ENCODE results near the gene CHN1. TPM values are rescaled to one million over a fixed set of nuclear protein-coding genes. Genes with fewer than 3 reads are reported as not detected.
A peak's percentile ranks its signal among the peaks of the same experiment; 100 is the strongest.

The CHN1 gene
- total RNA-seq, 1 donor from 2014 or later = 32.7 TPM

DNA sequence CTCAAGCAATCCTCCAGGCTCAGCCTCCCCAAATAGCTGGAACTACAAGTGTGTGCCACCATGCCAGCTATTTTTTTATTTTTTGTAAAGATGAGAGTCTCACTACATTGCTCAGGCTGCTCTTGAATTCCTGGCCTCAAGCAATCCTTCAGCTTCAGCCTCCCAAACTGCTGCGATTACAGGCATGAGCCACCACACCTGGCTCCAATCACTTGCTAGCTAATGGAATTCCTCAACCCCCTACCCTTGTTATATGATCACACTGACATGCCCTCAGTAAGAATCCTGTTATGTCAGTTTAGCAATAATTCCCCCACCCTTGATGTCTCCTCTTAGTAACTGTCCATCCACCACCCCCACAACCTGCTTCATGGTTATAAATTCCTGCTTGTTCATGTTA, 12.3 kb downstream of the CHN1 start:
- peaks cover 34% of the 10 kb centered on the region for H3K4me1 Mint-ChIP-seq
- no peak overlapping the region for H3K4me3 Mint-ChIP-seq
- no peaks in the 10 kb centered on the region for H3K27me3 Mint-ChIP-seq (ENCODE audit: low read depth)
- no peaks in the 10 kb centered on the region for H3K9me3 Mint-ChIP-seq
- H3K27ac Mint-ChIP-seq = no peak overlapping the region
- TF ChIP-seq, protein P1, sequence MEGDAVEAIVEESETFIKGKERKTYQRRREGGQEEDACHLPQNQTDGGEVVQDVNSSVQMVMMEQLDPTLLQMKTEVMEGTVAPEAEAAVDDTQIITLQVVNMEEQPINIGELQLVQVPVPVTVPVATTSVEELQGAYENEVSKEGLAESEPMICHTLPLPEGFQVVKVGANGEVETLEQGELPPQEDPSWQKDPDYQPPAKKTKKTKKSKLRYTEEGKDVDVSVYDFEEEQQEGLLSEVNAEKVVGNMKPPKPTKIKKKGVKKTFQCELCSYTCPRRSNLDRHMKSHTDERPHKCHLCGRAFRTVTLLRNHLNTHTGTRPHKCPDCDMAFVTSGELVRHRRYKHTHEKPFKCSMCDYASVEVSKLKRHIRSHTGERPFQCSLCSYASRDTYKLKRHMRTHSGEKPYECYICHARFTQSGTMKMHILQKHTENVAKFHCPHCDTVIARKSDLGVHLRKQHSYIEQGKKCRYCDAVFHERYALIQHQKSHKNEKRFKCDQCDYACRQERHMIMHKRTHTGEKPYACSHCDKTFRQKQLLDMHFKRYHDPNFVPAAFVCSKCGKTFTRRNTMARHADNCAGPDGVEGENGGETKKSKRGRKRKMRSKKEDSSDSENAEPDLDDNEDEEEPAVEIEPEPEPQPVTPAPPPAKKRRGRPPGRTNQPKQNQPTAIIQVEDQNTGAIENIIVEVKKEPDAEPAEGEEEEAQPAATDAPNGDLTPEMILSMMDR (IDR thresholded peaks at IDR 0.05; ENCODE audit: unreplicated experiment) = no peak
- no peaks in the 10 kb centered on the region for H3K36me3 Mint-ChIP-seq
- DNase-seq (ENCODE audit: low spot score in 2 of 2, unreplicated experiment in 2 of 2) = no peak

DNA sequence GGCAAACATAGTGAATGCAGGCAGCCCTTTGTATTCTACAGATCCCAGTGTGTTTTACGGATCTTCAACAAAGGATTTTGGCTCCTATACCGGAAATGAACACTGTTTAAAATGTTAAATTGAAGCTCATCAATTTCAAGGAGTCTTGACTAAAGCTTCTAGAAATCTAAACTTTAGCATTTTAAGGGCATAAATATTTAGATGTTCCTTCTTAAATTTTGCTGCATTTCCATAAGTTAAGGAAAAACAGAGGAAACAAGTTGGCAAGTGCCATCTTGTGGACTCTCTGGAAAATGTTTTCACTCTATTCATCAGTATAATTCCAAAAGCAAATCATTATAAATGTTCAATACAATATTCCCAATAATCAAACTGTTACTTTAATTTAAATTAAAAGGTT, 19.6 kb downstream of the CHN1 start:
- TF ChIP-seq, protein P1 (IDR thresholded peaks at IDR 0.05; ENCODE audit: unreplicated experiment) = peak; percentile 47
- Mint-ChIP-seq H3K4me1 (peaks cover 16% of the 10 kb centered on the region), H3K27me3 (ENCODE audit: low read depth) (no peaks in the 10 kb centered on the region), H3K9me3 (no peaks in the 10 kb centered on the region), H3K27ac (no peak overlapping the region), H3K36me3 (no peaks in the 10 kb centered on the region), H3K4me3 (no peak overlapping the region)
- no peak for DNase-seq (ENCODE audit: low spot score in 2 of 2, unreplicated experiment in 2 of 2)

DNA sequence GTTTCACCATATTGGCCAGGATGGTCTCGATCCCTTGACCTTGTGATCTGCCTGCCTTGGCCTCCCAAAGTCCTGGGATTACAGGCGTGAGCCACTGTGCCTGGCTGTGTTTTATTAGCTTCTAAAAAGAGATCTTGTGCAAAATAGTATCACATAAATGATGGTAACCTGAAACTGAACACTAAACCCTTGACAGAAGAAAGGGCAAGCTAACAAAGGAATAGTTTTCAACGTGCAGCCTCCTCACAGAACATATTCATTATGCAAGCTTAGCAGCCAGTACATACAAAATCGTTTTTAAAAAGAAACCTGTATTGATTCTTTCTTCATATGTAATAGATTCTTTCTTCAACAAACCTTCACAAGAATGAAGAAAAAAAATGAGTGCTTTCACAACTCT, 20.6 kb downstream of the CHN1 start:
- Mint-ChIP-seq H3K27ac (peak overlapping the region; percentile 3), H3K4me3 (no peak overlapping the region), H3K36me3 (no peaks in the 10 kb centered on the region), H3K27me3 (ENCODE audit: low read depth) (no peaks in the 10 kb centered on the region), H3K4me1 (peaks cover 10% of the 10 kb centered on the region), H3K9me3 (no peaks in the 10 kb centered on the region)
- no peak for DNase-seq (ENCODE audit: low spot score in 2 of 2, unreplicated experiment in 2 of 2)
- TF ChIP-seq, protein P1 (IDR thresholded peaks at IDR 0.05; ENCODE audit: unreplicated experiment) = no peak

DNA sequence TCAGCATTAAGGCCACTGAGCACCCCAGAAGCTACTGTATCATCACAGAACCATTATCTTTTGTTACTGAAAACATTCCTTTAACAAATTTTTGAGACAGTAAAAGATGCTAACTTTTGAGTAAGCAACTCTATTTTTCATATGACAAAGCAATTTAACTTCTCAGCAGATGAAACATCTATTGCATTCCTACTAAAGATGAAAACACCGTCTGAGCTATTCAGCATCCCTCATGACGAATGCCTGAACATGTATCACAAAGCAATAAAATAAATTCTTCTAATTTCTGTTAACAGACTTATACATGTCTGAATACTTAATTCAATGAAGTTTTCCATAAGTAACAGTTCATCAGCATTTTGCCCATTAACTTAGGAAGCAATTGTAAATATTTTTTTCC, 23.9 kb downstream of the CHN1 start:
- Mint-ChIP-seq H3K9me3 (no peaks in the 10 kb centered on the region), H3K4me3 (no peak overlapping the region), H3K4me1 (peaks cover 15% of the 10 kb centered on the region), H3K36me3 (no peaks in the 10 kb centered on the region), H3K27ac (no peak overlapping the region), H3K27me3 (ENCODE audit: low read depth) (no peaks in the 10 kb centered on the region)
- no peak for DNase-seq (ENCODE audit: low spot score in 2 of 2, unreplicated experiment in 2 of 2)
- TF ChIP-seq, protein P1 (IDR thresholded peaks at IDR 0.05; ENCODE audit: unreplicated experiment) = no peak

DNA sequence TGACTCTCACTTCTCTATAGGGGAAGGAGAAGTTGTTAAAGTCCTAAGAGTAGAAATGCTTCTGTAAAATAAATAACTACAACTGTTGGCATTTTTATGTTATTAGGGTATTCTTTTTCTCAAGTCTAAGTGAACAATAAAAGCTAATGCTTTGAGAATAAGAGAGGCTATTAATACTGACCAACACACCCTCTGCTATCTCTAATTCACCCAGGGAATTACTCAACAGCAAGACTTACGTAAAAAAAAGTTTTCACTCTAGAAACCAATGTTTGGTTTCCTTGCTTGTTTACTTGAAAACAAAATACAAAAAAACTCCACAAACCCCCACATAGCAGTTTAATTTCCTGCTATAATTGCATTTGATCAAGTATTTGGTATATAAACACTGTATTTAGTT, 25.2 kb downstream of the CHN1 start:
- DNase-seq (ENCODE audit: low spot score in 2 of 2, unreplicated experiment in 2 of 2) = no peak
- TF ChIP-seq, protein P1 (IDR thresholded peaks at IDR 0.05; ENCODE audit: unreplicated experiment) = no peak
- Mint-ChIP-seq H3K36me3 (no peaks in the 10 kb centered on the region), H3K9me3 (no peaks in the 10 kb centered on the region), H3K4me3 (no peak overlapping the region), H3K27ac (no peak overlapping the region), H3K4me1 (peaks cover 16% of the 10 kb centered on the region), H3K27me3 (ENCODE audit: low read depth) (no peaks in the 10 kb centered on the region)

DNA sequence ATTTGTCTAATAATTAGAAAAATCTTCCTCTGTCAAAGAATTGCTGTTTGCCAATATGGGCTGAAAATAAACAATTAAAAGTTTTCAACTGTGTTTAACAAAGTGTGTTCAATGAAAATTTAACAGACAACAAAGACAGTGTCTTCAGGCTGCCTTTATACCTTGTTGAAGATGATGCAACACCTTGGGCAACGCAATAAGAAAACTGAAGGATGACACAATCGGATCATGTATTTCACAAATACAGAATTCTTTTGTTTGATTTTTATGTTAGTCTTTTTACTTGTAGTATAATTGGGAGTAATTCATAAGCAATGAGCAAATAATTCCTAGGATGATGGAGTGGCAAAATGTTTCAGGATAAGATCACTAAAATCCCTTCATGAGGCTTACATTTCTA, 27.8 kb downstream of the CHN1 start:
- no peak for DNase-seq (ENCODE audit: low spot score in 2 of 2, unreplicated experiment in 2 of 2)
- H3K4me1 Mint-ChIP-seq = peaks cover 18% of the 10 kb centered on the region
- TF ChIP-seq, protein P1 (IDR thresholded peaks at IDR 0.05; ENCODE audit: unreplicated experiment) = no peak
- no peak overlapping the region for H3K4me3 Mint-ChIP-seq
- no peaks in the 10 kb centered on the region for H3K27me3 Mint-ChIP-seq (ENCODE audit: low read depth)
- H3K9me3 Mint-ChIP-seq = no peaks in the 10 kb centered on the region
- H3K36me3 Mint-ChIP-seq = no peaks in the 10 kb centered on the region
- H3K27ac Mint-ChIP-seq = no peak overlapping the region
